Stimulated activated CD8-positive, alpha-beta memory T cell treated with anti-CD3 and anti-CD28 coated beads, Interleukin-4, amount 100 ng/mL, for 4 hours (primary cell): ENCODE data around the gene KRTAP3-1.

Source experiments
- DNase-seq, 2 donors: peaks; one replicate each; pipeline ENCODE4 v3.0.0-alpha.2; 2020; ENCODE audit warnings: low read depth in 2 of 2, low spot score in 1 of 2

The KRTAP3-1 gene

DNA sequence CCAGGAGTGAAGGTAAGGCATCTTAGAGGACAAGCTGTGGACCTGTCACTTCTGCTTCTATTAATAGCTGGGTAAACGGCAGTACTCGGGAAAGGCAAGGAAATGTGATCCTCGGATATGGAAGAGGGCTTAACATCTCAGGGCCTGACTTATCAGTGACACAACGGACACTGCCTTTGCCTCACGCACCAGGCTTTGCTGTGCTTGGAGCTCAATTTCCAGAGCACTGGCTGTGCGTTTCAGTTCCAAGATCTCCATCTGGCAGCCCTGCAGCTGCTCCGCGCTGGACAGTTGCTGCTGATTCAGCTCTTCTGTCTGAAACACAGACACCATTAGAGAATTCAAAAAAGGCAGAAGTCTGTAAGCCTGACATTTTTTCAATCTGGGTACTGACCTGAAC, 28.3 kb downstream of the KRTAP3-1 start:
- DNase-seq, result no peak

DNA sequence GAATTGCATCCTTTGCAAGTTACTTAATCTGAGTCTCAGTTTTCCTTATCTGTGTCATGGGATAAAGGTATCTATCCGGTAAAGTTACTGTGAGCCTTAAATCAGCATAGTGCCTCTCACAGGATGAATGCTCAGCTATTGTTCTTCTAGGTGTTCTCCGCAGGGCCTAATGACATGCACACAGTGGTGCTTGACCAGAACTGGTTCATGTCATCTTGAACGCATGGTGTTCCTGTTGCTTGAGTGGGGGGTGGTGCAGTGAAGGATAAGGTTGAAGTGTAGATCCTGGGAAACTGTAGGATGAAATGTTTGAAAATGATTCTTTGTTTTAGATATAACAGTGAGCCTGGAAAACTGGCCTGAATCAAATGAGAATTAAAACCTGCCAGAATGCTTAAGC, 28.8 kb downstream of the KRTAP3-1 start:
- no peak for DNase-seq

DNA sequence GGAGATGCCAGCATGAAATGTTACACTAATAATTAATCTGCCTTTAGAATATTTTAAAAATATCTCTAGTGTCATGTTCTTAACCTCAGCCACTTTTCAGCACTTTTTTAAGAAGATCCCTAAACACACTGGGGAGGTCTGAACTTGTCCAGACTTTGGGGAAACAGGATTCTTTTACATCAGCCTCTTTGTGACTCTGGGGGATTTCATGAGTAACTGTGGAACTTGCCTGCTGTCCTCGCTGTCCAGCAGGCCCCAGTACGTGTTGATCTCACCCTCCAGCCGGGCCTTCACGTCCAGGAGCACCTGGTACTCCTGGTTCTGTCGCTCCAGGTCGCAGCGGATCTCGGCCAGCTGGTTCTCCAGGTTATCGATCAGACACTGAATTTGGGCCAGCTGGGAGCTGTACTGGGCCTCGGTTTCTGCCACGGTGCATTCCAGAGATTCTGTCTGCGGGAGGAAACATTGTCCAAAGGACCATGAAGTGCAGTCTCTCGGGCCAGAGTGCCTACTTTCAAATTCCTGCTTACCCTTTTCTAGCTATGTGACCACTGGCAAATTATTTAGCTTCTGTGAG, 30.3 kb downstream of the KRTAP3-1 start:
- no peak for DNase-seq

DNA sequence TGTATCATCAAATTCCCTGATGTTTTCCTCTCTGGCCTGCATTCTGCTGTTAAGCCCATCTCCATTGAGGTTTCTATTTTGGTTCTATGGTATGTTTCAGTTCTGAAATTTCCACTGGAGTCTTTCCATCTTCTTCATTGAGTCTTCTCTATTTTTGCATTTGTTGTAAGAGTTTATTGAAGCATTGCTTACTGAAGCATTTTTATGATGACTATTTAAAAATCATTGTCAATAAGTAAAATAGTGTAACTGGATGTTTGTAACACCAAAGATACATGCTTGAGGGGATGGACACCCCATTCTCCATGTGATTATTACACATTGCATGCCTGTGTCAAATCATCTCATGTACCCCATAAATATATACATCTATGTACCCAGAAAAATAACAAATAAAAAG, 33.4 kb downstream of the KRTAP3-1 start:
- no peak for DNase-seq

DNA sequence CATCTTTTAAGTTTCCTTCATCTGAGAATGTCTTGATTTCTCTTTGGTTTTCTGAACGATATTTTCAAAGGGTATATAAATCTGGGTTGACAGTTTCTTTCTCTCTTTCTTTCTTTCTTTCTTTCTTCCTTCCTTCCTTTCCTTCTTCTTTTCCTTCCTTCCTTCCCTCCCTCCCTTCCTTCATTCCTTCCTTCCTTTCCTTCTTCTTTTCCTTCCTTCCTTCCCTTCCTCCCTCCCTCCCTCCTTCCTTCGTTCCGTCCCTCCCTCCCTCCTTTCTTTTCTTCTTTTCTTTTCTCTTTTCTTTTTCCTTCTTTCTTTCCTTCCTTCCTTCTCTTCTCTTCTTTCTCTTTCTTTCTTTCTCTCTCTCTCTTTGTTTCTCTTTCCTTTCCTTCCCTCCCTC, 34.6 kb downstream of the KRTAP3-1 start:
- no peak for DNase-seq

DNA sequence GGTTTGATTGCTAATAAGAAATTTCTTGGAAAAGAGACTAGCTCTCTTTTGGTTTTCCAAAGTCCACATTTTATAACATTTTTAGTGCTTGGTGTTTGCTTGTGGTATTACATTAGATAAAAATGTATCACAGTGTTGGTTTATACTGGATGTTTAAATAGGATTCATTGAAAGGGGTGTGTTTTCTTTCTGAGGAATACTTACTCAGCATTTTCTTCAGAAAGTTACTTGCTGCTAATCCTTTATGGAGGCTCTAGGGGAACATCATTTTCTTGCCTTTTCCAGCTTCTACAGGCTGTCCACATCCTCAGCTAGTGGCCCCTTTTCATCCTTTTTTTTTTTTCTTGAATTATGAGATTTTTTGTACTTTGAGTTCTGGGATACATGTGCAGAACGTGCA, 41.3 kb downstream of the KRTAP3-1 start:
- DNase-seq, result no peak

DNA sequence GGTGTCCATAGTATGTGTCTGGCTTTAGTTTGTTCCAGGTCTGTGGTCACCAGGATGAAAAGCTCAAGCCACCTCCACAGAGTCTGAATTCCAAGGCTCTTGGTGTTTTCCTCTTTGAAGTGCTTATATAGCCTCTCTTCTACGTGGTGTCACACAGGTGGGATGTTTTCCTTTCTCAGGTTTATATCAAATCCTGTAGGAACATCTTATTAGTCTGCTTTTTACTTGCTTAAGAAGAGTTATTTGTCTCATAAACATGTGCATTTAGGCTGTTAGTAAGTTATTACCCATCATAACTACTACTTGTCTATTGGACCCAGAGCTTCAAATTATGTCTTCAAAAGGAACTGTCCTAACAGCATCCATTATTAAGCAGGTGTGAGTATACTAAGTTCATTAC, 42.1 kb downstream of the KRTAP3-1 start, which contains the start of gene KRT39:
Gene KRT39 (minus strand): TSS at position 101 of the 400 bp plus-strand sequence. CDS start 92 bp downstream, at position 9.
- DNase-seq, result no peak

DNA sequence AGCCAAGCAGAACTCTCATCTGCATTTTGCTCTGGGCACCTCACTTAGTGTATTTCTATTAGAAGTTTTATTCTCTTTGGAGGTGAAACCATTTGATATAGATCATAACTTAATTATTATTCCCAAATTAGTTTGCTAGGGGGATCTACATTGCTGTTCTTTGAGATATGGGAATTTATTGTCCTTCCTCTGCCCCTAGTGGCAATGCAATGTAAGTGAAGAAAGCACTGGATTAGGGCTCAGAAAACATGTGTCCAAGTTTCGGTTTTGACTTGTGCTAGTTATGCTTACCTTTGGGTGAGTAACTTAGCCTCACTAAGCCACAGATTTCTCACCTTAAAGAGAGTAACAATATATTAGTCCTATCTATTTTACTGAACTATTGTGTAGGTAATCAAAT, 45.1 kb downstream of the KRTAP3-1 start:
- no peak for DNase-seq

DNA sequence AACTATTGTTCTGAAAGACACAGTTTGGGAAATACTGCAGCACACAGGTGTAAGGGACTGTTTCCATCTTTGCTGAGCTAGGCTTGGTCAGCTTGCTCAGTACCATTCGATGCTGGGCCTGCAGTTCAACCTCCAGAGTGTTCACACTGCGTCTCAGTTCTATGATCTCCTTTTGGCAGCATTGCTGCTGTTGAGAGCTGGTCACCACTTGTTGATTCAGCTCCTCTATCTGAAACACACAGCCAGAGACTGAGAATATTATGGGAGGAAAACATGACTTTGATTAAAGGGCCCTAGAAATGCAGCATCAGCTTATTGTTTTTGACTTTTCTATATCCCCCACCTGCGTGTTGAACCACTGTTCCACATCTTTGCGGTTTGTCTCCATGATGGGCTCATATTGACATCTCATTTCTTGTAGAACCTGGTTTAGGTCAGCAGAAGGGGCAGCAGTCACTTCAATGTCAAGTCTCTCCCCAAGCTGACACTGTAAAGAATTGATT, 46.8 kb downstream of the KRTAP3-1 start:
- no peak for DNase-seq

DNA sequence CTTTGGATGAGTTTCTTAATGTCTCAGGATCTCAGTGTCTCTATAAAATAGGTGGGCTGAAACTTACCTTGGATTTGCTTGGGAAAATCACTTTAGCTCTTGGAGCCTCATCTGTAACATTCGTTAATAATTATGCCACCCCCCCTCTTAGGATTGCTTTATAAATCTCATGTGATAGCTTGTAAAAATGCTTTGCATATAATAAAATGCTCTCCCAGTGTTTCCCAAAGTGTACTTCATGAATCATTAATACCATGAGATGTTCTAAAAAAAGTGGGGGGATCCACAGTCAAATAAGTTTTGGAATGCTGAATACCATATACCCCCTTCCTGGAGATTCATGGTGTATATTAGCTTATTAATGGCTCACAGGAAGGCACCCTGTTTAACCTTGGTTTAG, 47.3 kb downstream of the KRTAP3-1 start:
- no peak for DNase-seq

DNA sequence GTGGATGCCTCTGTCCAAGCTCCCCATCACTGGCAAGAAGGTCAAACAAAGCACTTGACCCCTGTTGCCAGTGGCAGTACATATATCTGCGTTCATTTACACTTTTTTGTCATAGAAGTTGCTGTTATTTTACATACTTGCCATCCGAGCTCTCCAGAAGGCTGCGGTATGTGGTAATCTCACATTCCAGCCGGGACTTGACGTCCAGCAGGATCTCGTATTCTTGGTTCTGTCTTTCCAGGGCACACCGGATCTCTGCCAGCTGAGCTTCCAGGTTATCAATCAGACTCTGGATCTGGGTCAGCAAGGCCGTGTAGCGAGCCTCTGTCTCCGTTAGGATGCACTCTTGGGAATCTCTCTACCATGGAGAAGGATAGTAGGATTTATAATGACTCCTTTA, 48.8 kb downstream of the KRTAP3-1 start:
- no peak for DNase-seq
